22Rv1 (cell line): ENCODE data around the gene FBXO39.
"Not testable (repeated sequence)": the region's sequence is repeated elsewhere in the genome, so short reads cannot be mapped to it uniquely, and the experiment has no call there.

ENCODE experiments used
- H3K27ac ChIP-seq: fragments of 450-650 bp; 2 replicates; pipeline ENCODE4 v1.5.1; 2017
- CTCF ChIP-seq: fragments of 450-650 bp; IDR thresholded peaks from 2 replicates; pipeline ENCODE4 v1.5.1; 2017; ENCODE audit warnings: mild to moderate bottlenecking
- ZFX ChIP-seq: fragments of 450-650 bp; IDR thresholded peaks from 2 replicates; pipeline ENCODE4 v1.6.1; 2017; ENCODE audit warnings: antibody characterized with exemption, borderline replicate concordance

The FBXO39 gene

GRCh38 chr17:6775871-6776405, at the start of gene FBXO39:
TSS of gene FBXO39 (plus strand) at chr17:6776215. CDS start at chr17:6779869, 3,654 bp downstream.
- TF ChIP-seq ZFX (no peak), CTCF (no peak)
- no peak within 1 kb of the TSS for H3K27ac ChIP-seq

GRCh38 chr17:6729531-6729930, 46.5 kb upstream of the FBXO39 start:
- no peak for TF ChIP-seq ZFX
- no peak overlapping the region for H3K27ac ChIP-seq

DNA sequence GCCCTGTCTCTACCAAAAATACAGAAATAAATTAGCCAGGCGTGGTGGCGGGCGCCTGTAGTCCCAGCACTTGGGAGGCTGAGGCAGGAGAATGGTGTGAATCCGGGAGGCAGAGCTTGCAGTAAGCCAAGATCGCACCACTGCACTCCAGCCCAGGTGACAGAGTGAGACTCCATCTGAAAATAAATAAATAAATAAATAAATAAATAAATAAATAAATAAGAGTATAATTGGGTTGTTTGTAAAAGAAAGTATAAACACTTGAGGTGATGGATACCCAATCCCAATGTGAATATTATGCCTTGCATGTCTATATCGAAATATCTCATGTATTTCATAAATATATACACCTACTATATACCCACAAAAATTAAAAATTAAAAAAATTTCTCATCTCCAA, 29.4 kb upstream of the FBXO39 start:
- H3K27ac ChIP-seq = not testable (repeated sequence)

DNA sequence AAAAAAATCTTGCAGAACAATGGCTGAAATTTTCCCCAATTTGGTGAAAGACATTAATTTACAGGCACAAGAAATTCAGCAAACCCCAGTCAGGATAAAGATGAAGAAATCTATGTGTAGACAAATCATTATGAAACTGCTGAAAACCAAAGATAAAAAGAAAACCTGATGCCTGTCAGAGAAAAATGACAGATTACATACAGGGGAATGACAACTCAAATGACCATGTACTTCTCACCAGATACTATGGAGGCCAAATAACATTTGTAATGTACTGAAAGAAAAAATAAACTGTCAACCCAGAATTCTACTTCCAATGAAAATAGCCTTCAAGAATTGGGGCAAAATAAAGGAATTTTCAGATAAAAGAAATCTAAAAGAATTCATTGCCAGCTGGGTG, 27.4 kb upstream of the FBXO39 start:
- no peak overlapping the region for H3K27ac ChIP-seq
- TF ChIP-seq CTCF (no peak), ZFX (no peak)

DNA sequence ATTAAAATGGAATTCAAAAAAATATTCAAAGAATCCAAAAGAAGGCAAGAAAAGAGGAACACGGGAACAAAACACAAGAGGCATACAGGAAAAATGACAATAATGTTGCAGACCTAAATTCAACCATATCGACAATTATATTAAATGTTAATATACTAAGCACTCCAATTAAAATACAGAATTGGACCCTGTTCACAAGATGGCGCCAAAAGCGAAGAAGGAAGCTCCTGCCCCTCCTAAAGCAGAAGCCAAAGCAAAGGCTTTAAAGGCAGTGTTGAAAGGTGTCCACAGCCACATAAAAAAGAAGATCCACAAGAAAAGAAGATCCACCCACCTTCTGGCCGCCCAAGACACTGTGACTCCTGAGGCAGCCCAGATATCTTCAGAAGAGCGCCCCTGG, 26.5 kb upstream of the FBXO39 start:
- TF ChIP-seq CTCF (0 out of 2 replicates have a peak, but pooled peaks have one; percentile 6), ZFX (no peak)
- H3K27ac ChIP-seq = no peak overlapping the region

GRCh38 chr17:6752068-6752909, 23.7 kb upstream of the FBXO39 start:
- TF ChIP-seq CTCF (no peak), ZFX (no peak)
- no peak overlapping the region for H3K27ac ChIP-seq

DNA sequence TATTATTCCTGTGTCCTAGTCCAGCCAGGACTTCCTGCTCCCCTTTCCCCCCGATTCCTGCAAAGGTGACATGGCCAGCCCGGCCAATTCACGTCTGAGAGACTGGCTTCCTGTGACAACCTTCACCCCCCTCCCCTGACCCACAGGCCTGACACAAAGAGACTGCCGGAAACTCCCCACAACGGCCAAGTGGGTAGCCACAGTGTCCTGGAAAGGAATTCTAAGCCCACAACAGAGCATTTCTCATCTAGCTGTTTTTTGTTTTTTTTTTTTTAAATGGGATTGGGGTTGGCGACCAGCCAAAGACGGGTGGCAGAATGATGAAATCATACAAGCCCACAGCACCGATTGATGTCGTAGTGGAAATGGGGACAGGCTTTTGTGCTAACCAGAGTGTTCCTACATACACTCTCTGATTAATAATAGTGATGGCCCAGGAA, 23.0 kb upstream of the FBXO39 start:
- no peak for TF ChIP-seq CTCF
- TF ChIP-seq ZFX = no peak
- H3K27ac ChIP-seq = no peak overlapping the region

DNA sequence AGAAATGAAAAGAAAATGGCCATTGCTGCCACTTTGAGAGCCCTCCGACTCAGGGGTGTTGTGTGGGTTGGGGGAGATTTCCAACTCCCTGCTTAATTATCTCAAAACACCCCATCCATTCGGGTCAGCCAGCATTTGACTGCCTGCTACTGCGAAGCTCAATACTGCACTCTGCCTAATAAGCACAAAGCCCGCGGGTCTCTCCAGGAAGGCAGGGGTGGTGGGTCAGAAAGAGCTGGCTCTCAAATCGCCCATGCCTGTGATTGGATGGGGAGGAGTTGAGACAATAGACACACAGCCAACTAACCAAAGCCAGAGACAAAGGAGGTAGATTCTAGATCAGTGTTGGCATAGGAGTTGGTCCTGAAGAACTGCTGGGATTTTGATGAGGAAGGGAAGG, 22.5 kb upstream of the FBXO39 start:
- H3K27ac ChIP-seq = no peak overlapping the region
- no peak for TF ChIP-seq CTCF
- TF ChIP-seq ZFX = no peak
